Ishikawa (cell line): Measurements from ENCODE around the gene GPC6.

Experiments used
- CEBPB ChIP-seq: IDR thresholded peaks from 2 replicates; pipeline ENCODE4 v1.6.1; 2012
- CREB1 ChIP-seq: IDR thresholded peaks from 2 replicates; pipeline ENCODE4 v1.6.1; 2012; ENCODE audit warnings: low read depth
- EGR1 ChIP-seq: IDR thresholded peaks from 2 replicates; pipeline ENCODE4 v1.6.1; 2012
- EP300 ChIP-seq: IDR thresholded peaks from 2 replicates; pipeline ENCODE4 v1.6.1; 2012; ENCODE audit warnings: borderline replicate concordance
- FOXM1 ChIP-seq: IDR thresholded peaks from 2 replicates; pipeline ENCODE4 v1.6.1; 2012; ENCODE audit warnings: low read depth, borderline replicate concordance
- NFIC ChIP-seq: IDR thresholded peaks from 2 replicates; pipeline ENCODE4 v1.6.1; 2012
- RAD21 ChIP-seq: IDR thresholded peaks from 2 replicates; pipeline ENCODE4 v1.6.1; 2012; ENCODE audit warnings: low read depth
- TAF1 ChIP-seq: IDR thresholded peaks from 2 replicates; pipeline ENCODE4 v1.6.1; 2012; ENCODE audit warnings: low read depth, mild to moderate bottlenecking
- TCF12 ChIP-seq: IDR thresholded peaks from 2 replicates; pipeline ENCODE4 v1.6.1; 2012; ENCODE audit warnings: low read depth
- TEAD4 ChIP-seq: IDR thresholded peaks from 2 replicates; pipeline ENCODE4 v1.6.1; 2012
- YY1 ChIP-seq: IDR thresholded peaks from 2 replicates; pipeline ENCODE4 v1.6.1; 2012; ENCODE audit warnings: low read depth
- ZBTB7A ChIP-seq: IDR thresholded peaks from 2 replicates; pipeline ENCODE4 v1.6.1; 2012; ENCODE audit warnings: low read depth
- TF ChIP-seq, protein P1 (sequence below): IDR thresholded peaks from 2 replicates; pipeline ENCODE4 v1.6.1; 2012
- TF ChIP-seq, protein P2 (sequence below): IDR thresholded peaks from 2 replicates; pipeline ENCODE4 v1.6.1; 2012
- TF ChIP-seq, protein P3 (sequence below): IDR thresholded peaks from 2 replicates; pipeline ENCODE4 v1.6.1; 2012; ENCODE audit warnings: low read depth, mild to moderate bottlenecking

The GPC6 gene

DNA sequence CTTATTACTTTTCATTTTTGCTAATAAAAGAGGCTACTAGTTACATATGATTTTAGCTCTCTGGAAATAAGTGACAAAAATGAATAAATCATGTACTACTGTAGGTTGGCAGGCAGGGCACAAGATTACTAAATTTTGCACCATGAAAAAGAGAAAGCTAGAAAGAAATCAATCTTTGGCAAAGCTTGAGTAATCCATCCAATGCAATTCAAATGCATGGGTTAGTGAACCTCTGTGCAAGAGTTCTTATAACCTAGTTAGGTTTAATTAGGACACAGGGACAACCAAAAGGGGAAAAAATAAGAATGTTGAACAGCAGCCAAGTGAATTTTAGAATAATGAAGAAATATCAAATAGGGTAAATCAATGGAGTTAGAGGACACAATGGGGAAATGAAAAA lies 947.4 kb downstream of the GPC6 start:
- TF ChIP-seq TCF12 (no peak), CEBPB (no peak), RAD21 (no peak)

DNA sequence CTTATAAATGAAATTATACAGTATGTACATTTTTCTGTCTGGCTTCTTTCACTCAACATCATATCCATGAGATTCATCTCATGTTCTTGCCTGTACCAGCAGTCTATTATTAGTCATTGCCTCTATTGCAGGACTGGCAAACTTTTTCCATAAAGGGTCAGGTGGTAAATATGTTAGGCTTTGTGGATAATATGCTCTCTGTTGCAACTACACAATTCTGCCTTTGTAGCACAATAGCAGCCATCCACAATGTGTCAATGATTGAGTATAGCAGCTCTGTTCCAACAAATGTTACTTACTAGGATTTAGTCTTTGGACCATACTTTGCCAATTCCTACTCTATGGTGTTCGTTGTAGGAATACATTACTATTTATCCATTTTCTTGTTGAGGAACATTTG lies 948.5 kb downstream of the GPC6 start:
- no peak for TF ChIP-seq CEBPB
- no peak for TF ChIP-seq EGR1
- TF ChIP-seq, protein P1, sequence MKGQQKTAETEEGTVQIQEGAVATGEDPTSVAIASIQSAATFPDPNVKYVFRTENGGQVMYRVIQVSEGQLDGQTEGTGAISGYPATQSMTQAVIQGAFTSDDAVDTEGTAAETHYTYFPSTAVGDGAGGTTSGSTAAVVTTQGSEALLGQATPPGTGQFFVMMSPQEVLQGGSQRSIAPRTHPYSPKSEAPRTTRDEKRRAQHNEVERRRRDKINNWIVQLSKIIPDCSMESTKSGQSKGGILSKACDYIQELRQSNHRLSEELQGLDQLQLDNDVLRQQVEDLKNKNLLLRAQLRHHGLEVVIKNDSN, result no peak
- TF ChIP-seq, protein P2, sequence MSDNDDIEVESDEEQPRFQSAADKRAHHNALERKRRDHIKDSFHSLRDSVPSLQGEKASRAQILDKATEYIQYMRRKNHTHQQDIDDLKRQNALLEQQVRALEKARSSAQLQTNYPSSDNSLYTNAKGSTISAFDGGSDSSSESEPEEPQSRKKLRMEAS, result no peak

DNA sequence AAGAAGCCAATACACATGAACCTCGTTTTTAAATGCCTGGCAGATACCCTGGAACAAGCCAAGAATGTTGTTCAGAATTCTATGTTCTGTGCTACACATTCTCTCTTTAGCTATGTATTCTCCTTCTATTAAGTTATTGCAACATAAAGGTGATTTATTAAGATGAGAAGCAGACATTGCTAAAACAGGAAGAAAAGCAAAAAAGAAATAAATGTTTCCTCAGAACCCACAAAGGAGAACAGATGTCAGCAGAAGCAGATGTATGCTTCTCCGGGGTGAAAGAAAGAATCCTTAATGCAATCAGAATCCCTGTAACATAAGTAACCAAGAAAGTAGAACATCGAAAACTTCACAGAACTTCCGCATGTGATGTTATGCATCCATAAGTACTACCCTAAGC lies 950.0 kb downstream of the GPC6 start:
- TF ChIP-seq FOXM1, result no peak
- no peak for TF ChIP-seq EP300
- TF ChIP-seq, protein P3, sequence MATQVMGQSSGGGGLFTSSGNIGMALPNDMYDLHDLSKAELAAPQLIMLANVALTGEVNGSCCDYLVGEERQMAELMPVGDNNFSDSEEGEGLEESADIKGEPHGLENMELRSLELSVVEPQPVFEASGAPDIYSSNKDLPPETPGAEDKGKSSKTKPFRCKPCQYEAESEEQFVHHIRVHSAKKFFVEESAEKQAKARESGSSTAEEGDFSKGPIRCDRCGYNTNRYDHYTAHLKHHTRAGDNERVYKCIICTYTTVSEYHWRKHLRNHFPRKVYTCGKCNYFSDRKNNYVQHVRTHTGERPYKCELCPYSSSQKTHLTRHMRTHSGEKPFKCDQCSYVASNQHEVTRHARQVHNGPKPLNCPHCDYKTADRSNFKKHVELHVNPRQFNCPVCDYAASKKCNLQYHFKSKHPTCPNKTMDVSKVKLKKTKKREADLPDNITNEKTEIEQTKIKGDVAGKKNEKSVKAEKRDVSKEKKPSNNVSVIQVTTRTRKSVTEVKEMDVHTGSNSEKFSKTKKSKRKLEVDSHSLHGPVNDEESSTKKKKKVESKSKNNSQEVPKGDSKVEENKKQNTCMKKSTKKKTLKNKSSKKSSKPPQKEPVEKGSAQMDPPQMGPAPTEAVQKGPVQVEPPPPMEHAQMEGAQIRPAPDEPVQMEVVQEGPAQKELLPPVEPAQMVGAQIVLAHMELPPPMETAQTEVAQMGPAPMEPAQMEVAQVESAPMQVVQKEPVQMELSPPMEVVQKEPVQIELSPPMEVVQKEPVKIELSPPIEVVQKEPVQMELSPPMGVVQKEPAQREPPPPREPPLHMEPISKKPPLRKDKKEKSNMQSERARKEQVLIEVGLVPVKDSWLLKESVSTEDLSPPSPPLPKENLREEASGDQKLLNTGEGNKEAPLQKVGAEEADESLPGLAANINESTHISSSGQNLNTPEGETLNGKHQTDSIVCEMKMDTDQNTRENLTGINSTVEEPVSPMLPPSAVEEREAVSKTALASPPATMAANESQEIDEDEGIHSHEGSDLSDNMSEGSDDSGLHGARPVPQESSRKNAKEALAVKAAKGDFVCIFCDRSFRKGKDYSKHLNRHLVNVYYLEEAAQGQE, result no peak
- TF ChIP-seq RAD21, result no peak
- TF ChIP-seq, protein P1, result no peak
- no peak for TF ChIP-seq CREB1

DNA sequence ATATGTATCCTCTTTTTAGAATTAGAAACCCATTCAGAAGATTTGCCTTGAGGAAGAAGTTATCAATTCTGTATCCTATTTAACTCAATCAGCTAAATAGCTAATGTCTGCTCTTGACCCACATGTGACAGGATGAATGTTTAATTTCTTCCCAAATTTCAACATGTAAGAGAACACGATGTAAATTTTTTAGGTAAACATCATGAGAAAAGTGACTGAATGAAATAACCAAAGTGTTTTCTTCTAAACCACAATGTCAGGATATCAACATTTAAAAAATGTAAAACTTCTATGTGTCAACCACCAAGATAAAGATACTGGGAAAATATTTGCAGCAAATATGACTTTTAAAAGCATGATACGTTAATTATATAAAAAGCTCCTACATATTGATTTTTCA lies 950.4 kb downstream of the GPC6 start:
- TF ChIP-seq FOXM1 (no peak), NFIC (no peak), TAF1 (no peak), RAD21 (no peak), CREB1 (no peak), EGR1 (no peak), EP300 (no peak), ZBTB7A (no peak), TCF12 (no peak), CEBPB (no peak)
- TF ChIP-seq, protein P1, result no peak
- TF ChIP-seq, protein P3, result no peak
- TF ChIP-seq, protein P2, result no peak

DNA sequence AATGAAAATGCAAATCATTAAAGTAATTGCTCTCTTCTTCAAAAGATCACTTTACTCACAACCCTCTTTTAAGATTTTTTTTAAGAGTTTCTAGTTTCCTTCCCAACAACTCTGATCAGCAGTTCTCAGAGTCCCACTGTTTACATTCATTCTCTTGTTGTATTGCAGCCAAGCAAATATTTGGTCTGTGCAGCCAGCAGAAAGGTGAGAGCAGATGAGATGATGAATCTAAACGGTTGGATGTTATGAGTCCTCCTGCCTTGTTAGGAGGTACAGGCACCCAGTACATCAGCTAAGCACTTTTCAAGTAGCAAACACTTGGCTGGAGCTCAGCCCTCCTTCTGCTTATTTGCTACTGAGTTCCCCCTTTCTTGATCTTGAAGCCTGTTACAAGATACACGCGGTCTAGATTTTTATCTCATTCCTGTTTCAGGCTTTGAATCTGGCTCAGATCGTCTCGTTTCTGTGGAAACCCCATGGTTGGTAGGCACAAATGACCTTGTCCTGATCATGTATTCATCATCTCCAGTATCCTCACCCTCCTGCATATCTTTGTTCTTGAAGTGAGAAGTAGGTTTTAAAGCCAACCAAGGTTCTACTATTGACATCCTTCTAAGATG lies 952.1 kb downstream of the GPC6 start:
- TF ChIP-seq TAF1 (no peak), RAD21 (no peak), FOXM1 (no peak), EGR1 (no peak), CREB1 (no peak)
- TF ChIP-seq, protein P1, result no peak

DNA sequence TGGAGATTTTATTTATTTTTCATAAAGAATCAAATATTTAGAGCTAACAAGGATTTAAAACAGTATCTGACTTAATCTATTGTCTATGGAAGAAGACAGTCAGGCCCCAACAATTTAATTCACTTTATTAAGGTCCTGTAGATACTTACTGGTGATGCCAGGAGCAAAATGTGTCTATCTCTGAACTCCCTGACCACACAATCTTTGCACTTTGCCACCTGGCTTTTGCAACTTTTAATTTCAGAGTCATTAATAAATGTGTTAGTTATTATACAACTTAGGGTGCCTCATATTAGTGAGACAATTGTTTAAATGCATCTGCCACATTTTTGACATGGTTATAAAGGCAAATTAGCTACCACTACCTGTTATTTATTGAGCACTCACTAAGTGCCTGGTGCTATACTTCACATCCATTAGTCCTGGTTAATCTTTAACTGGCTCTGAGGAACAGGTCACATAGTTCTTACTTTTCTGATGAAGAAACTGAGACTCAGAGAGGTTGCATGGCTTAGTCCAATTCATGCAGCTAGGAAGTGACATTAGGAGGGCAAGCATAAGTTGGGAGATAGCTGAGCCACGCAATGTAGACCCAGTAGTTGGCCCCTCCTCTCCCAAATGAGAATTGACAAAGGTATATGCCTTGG lies 955.0 kb downstream of the GPC6 start:
- TF ChIP-seq RAD21 (no peak), TAF1 (no peak), NFIC (no peak), EP300 (no peak), TCF12 (no peak), ZBTB7A (no peak), CEBPB (no peak), EGR1 (no peak), FOXM1 (no peak), YY1 (no peak), CREB1 (no peak), TEAD4 (no peak)
- TF ChIP-seq, protein P1, result no peak
- TF ChIP-seq, protein P3, result no peak
- TF ChIP-seq, protein P2, result no peak
